SK-N-SH (cell line): ENCODE measurements around the gene HACD4.
A peak's percentile ranks its signal among the peaks of the same experiment; 100 is the strongest.

Source experiments
- CHD2 ChIP-seq: fragments of 150-350 bp; IDR thresholded peaks from 2 replicates; pipeline ENCODE4 v1.6.1; 2018; ENCODE audit warnings: low read length; ENCODE audit not compliant: partially characterized antibody
- CTCF ChIP-seq: fragments of 200-600 bp; sonication (generic); IDR thresholded peaks from 2 replicates; pipeline ENCODE4 v1.6.1; 2017; ENCODE audit warnings: antibody characterized with exemption, mild to moderate bottlenecking, moderate library complexity
- EZH2phosphoT487 ChIP-seq: fragments of 200-600 bp; sonication (generic); IDR thresholded peaks from 2 replicates; pipeline ENCODE4 v1.6.1; 2017; ENCODE audit warnings: low read depth, mixed run types, mild to moderate bottlenecking, antibody characterized with exemption, moderate library complexity, borderline replicate concordance
- FOSL2 ChIP-seq: IDR thresholded peaks from 2 replicates; pipeline ENCODE4 v1.4.0; 2012; ENCODE audit warnings: low read depth, mild to moderate bottlenecking, moderate library complexity, borderline replicate concordance
- FOXM1 ChIP-seq: IDR thresholded peaks from 2 replicates; pipeline ENCODE4 v1.4.0; 2012; ENCODE audit warnings: low read depth, mild to moderate bottlenecking
- MAX ChIP-seq: IDR thresholded peaks from 2 replicates; pipeline ENCODE4 v1.4.0; 2012; ENCODE audit warnings: low read depth
- NRF1 ChIP-seq: IDR thresholded peaks from 2 replicates; pipeline ENCODE4 v1.6.1; 2012; ENCODE audit warnings: low read depth, mild to moderate bottlenecking, low read length
- RAD21 ChIP-seq: IDR thresholded peaks from 2 replicates; pipeline ENCODE4 v1.6.1; 2012; ENCODE audit warnings: mild to moderate bottlenecking, low read length
- REST ChIP-seq: IDR thresholded peaks from 2 replicates; pipeline ENCODE4 v1.6.1; 2012; ENCODE audit warnings: mild to moderate bottlenecking, low read depth, low read length, moderate library complexity
- RFX5 ChIP-seq: IDR thresholded peaks from 2 replicates; pipeline ENCODE4 v1.6.1; 2012; ENCODE audit warnings: mild to moderate bottlenecking, improper control_type of control experiment, low read length
- YY1 ChIP-seq: IDR thresholded peaks from 2 replicates; pipeline ENCODE4 v1.4.0; 2012; ENCODE audit warnings: low read depth, mild to moderate bottlenecking

- TF ChIP-seq CTCF (no peak), MAX (no peak), RAD21 (peak; percentile 15; the same call in 1 of the 2 replicates), YY1 (no peak), EZH2phosphoT487 (no peak), FOXM1 (no peak), REST (no peak), FOSL2 (no peak), NRF1 (no peak), RFX5 (no peak), CHD2 (no peak)
These were observed 29.6 kb upstream of the HACD4 start for GRCh38 chr9:21060919-21061561.
